Neural crest cell (in vitro differentiated cells): Measurements from ENCODE around the gene VPS16. TPM values are rescaled to one million over a fixed set of nuclear protein-coding genes. Genes with fewer than 3 reads are reported as not detected.

Source experiments
- DNase-seq: peaks from one replicate; pipeline ENCODE4 v3.0.0; 2021; ENCODE audit warnings: low read depth, mixed read lengths, low spot score
- H3K27ac Mint-ChIP-seq: one replicate; pipeline ENCODE4 v1.8.0; 2021; ENCODE audit warnings: mild to moderate bottlenecking, mixed read lengths; ENCODE audit not compliant: unreplicated experiment
- H3K27me3 Mint-ChIP-seq: 2 replicates; pipeline ENCODE4 v1.8.0; 2021; ENCODE audit warnings: low read depth, mild to moderate bottlenecking, mixed read lengths
- H3K36me3 Mint-ChIP-seq: 2 replicates; pipeline ENCODE4 v1.8.0; 2021; ENCODE audit warnings: low read depth, mild to moderate bottlenecking, mixed read lengths
- H3K4me1 Mint-ChIP-seq: 2 replicates; pipeline ENCODE4 v1.8.0; 2021; ENCODE audit warnings: mixed read lengths
- H3K4me3 Mint-ChIP-seq: one replicate; pipeline ENCODE4 v1.8.0; 2021; ENCODE audit warnings: mild to moderate bottlenecking, mixed read lengths
- H3K9me3 Mint-ChIP-seq: 2 replicates; pipeline ENCODE4 v1.8.0; 2021; ENCODE audit warnings: mixed read lengths
- total RNA-seq: library from RNA; stranded (reverse); gene quantifications from 2 replicates; pipeline ENCODE4 v1.2.1, GENCODE V29; 2021
- TF ChIP-seq, protein P1 (sequence below): fragments of 200-600 bp; sonication (generic); conservative IDR thresholded peaks from 2 replicates; pipeline ENCODE4 v1.5.0; 2021; ENCODE audit warnings: antibody characterized with exemption, mild to moderate bottlenecking

VPS16 gene
- total RNA-seq, 1 donor from 2014 or later = 50.6 TPM

DNA sequence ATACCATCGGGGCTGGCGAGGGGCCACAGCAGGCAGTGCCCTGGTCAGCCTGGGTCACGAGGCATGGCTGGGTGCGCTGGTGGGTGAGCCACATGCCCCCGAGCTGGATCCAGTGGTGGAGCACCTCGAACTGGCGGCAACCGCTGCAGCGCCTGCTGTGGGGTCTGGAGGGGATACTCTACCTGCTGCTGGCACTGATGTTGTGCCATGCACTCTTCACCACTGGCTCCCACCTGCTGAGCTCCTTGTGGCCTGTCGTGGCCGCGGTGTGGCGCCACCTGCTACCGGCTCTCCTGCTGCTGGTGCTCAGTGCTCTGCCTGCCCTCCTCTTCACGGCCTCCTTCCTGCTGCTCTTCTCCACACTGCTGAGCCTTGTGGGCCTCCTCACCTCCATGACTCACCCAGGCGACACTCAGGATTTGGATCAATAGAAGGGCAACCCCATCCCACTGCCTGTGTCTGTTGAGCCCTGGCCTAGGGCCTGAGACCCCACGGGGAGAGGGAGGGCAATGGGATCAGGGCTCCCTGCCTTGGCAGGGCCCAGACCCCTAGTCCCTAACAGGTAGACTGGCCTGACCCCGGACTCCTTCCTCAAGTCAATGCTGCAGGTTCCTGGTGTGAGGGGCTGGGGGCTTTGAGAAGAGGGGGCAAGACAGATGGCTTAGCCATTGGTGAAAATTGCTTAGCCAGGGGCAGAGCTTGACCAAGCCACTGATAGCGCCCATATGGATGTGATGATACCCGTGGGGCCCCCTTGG, 23.8 kb upstream of the VPS16 start:
- no peaks in the 10 kb centered on the region for H3K9me3 Mint-ChIP-seq
- TF ChIP-seq, protein P1, sequence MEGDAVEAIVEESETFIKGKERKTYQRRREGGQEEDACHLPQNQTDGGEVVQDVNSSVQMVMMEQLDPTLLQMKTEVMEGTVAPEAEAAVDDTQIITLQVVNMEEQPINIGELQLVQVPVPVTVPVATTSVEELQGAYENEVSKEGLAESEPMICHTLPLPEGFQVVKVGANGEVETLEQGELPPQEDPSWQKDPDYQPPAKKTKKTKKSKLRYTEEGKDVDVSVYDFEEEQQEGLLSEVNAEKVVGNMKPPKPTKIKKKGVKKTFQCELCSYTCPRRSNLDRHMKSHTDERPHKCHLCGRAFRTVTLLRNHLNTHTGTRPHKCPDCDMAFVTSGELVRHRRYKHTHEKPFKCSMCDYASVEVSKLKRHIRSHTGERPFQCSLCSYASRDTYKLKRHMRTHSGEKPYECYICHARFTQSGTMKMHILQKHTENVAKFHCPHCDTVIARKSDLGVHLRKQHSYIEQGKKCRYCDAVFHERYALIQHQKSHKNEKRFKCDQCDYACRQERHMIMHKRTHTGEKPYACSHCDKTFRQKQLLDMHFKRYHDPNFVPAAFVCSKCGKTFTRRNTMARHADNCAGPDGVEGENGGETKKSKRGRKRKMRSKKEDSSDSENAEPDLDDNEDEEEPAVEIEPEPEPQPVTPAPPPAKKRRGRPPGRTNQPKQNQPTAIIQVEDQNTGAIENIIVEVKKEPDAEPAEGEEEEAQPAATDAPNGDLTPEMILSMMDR = no peak
- peaks cover 4% of the 10 kb centered on the region for H3K4me1 Mint-ChIP-seq
- no peak overlapping the region for H3K27ac Mint-ChIP-seq
- H3K4me3 Mint-ChIP-seq = no peak overlapping the region
- H3K36me3 Mint-ChIP-seq = no peaks in the 10 kb centered on the region
- no peak for DNase-seq
- H3K27me3 Mint-ChIP-seq = peaks cover 19% of the 10 kb centered on the region

DNA sequence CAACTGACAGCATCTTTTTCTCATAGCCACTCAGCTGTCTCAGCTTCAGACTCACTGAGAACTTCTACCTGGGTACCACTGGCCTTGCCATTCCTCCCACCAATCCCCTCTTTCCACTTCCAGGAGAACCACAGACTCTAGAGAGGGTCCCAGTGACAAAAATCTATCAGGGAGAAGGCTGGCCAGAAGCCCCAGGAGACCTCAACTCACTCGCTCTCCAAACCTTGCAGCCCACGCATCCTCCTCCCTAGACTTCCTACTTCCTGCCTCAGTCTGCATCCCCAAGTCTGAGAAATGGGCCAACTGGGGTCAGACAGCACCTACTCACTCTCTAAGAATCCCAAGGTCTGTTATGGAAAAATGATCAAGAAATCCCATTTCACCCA, 23.2 kb upstream of the VPS16 start:
- no peak for DNase-seq
- H3K4me1 Mint-ChIP-seq = peaks cover 4% of the 10 kb centered on the region
- H3K9me3 Mint-ChIP-seq = no peaks in the 10 kb centered on the region
- no peaks in the 10 kb centered on the region for H3K36me3 Mint-ChIP-seq
- peaks cover 24% of the 10 kb centered on the region for H3K27me3 Mint-ChIP-seq
- TF ChIP-seq, protein P1 = no peak
- H3K4me3 Mint-ChIP-seq = no peak overlapping the region
- no peak overlapping the region for H3K27ac Mint-ChIP-seq

DNA sequence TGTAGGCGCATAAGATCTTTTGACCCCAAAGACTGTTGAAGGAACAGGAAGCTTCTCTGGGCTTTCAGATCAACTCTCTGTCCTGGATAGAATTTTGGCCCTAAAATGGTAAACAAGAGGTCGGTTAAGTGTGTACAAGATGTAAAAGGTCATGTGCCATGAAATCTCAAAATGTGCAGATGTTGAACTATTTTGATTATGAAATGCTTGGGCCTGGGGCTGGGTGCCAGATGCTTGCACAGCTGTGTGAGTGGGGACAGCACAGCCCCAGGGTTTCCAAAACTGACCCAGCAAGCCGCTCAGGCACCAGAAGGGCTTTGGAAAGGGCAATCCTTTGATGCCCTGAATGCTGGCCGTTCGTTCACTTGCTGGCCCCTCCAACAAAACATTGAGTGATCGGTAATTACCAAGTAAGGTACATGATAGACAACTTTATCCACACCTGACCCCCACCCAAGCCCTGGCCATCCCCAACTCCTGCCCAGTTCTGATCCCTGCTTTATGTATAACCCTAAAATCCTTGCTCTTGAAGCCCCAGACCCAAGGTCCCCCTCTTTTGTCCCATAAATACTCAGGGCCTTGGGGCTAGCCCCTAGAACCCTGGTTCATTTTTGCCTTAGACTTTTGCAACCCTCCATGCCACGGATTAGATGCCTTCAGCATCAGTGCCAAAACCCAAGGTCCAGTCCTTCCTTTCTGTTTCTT, 22.5 kb upstream of the VPS16 start:
- TF ChIP-seq, protein P1 = no peak
- H3K36me3 Mint-ChIP-seq = no peaks in the 10 kb centered on the region
- peaks cover 4% of the 10 kb centered on the region for H3K4me1 Mint-ChIP-seq
- H3K9me3 Mint-ChIP-seq = no peaks in the 10 kb centered on the region
- H3K27me3 Mint-ChIP-seq = peaks cover 24% of the 10 kb centered on the region
- no peak overlapping the region for H3K27ac Mint-ChIP-seq
- H3K4me3 Mint-ChIP-seq = no peak overlapping the region
- no peak for DNase-seq

DNA sequence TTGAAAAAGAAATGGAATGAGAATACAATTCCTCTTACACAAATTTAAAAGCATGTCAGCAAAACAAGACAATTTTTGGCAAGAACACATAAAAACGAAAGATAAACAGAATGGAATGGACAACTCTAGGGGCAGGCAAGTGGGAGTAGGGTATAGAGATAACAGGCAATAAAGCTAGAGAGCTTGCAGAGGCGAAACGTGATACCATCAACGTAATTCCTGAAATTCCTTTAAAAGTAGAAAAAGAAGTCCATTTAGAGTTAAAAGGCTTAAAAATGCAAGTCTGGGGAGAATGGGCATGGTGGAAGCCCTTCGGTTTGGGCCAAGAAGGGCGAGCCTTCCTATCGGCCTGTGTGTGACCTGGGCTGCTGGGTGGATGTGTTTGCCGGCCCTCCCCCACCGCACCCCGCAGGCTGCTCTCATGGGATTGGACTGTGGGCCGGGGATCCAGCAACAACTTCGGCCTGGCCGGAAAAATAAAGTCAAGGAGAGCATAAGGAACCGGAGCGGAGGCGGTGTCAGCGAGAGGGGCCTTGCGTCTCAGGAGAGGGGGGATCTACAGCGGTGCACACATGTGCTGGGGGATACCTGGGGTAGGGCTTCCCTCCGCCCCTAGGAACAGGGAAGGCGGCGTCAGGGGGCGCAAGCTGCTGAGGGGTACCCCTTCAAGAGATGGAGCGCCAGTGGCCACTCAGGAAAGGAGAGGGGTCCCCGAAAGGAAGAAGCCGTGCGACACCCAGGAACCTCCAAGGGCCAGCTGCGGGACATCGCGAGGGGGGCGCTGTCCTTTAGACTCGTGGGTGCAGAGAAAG, 20.3 kb upstream of the VPS16 start:
- peaks cover 24% of the 10 kb centered on the region for H3K27me3 Mint-ChIP-seq
- DNase-seq = no peak
- H3K27ac Mint-ChIP-seq = no peak overlapping the region
- TF ChIP-seq, protein P1 = no peak
- no peak overlapping the region for H3K4me3 Mint-ChIP-seq
- H3K9me3 Mint-ChIP-seq = no peaks in the 10 kb centered on the region
- peaks cover 4% of the 10 kb centered on the region for H3K4me1 Mint-ChIP-seq
- H3K36me3 Mint-ChIP-seq = no peaks in the 10 kb centered on the region
